OCI-LY7 (cell line): ENCODE data around the gene GNG14. TPM values are rescaled to one million over a fixed set of nuclear protein-coding genes. Genes with fewer than 3 reads are reported as not detected.
A peak's percentile ranks its signal among the peaks of the same experiment; 100 is the strongest.

ENCODE experiments used
- BruUV-seq: library from RNA; stranded (reverse); fragments of 400-500 nt; replicated peaks from 2 replicates; lab custom pipeline; 2021; lab: Mats Ljungman, UMichigan
- CTCF ChIA-PET: fragments of 300-600 bp; sonication (Branson Sonifier 250); formaldehyde crosslinking; loops from one replicate; lab custom pipeline; 2022; ENCODE audit warnings: antibody characterized with exemption; ENCODE audit not compliant: unreplicated experiment; lab: Charles Lee
- POLR2A ChIA-PET: fragments of 300-600 bp; sonication (Branson Sonifier 250); formaldehyde crosslinking; loops from one replicate; lab custom pipeline; 2022; ENCODE audit warnings: antibody characterized with exemption; lab: Charles Lee
- DNase-seq: peaks from one replicate; pipeline ENCODE4 v3.0.0-alpha.2; 2015; ENCODE audit warnings: low spot score
- H2AFZ ChIP-seq: fragments of 200-600 bp; sonication (generic), shearing (Covaris generic); 2 replicates; pipeline ENCODE4 v1.6.1; 2014; ENCODE audit warnings: mild to moderate bottlenecking, antibody characterized with exemption, low read length, moderate library complexity
- H3K27ac ChIP-seq: fragments of 200-600 bp; sonication (generic); 2 replicates; pipeline ENCODE4 v1.5.1; 2014; ENCODE audit warnings: mixed run types, low read depth, mild to moderate bottlenecking, moderate library complexity, low read length, inconsistent platforms; ENCODE audit not compliant: poor library complexity, severe bottlenecking
- H3K36me3 ChIP-seq: fragments of 200-600 bp; sonication (generic); 2 replicates; pipeline ENCODE4 v1.6.1; 2014; ENCODE audit warnings: mild to moderate bottlenecking, antibody characterized with exemption, low read length, moderate library complexity, mixed read lengths; ENCODE audit not compliant: insufficient read depth
- H3K4me1 ChIP-seq: fragments of 200-600 bp; sonication (generic); 2 replicates; pipeline ENCODE4 v1.5.1; 2014; ENCODE audit warnings: mild to moderate bottlenecking, low read length; ENCODE audit not compliant: insufficient read depth, poor library complexity, severe bottlenecking
- H3K4me2 ChIP-seq: fragments of 200-600 bp; sonication (generic); 2 replicates; pipeline ENCODE4 v1.6.1; 2014; ENCODE audit warnings: mild to moderate bottlenecking, low read length
- H3K4me3 ChIP-seq: fragments of 200-600 bp; sonication (generic); 2 replicates; pipeline ENCODE4 v1.5.1; 2014; ENCODE audit warnings: mild to moderate bottlenecking, low read depth, low read length; ENCODE audit not compliant: poor library complexity, severe bottlenecking
- H3K79me2 ChIP-seq: fragments of 200-600 bp; sonication (generic); 2 replicates; pipeline ENCODE4 v1.6.1; 2016; ENCODE audit warnings: low read depth, mild to moderate bottlenecking, low read length, moderate library complexity, mixed read lengths; ENCODE audit not compliant: insufficient read depth
- H3K9me2 ChIP-seq: fragments of 200-600 bp; sonication (generic); 2 replicates; pipeline ENCODE4 v1.6.1; 2016; ENCODE audit warnings: mild to moderate bottlenecking, low read length, mixed read lengths; ENCODE audit not compliant: insufficient read depth
- H3K9me3 ChIP-seq: fragments of 200-600 bp; sonication (generic); 2 replicates; pipeline ENCODE4 v1.6.1; 2014; ENCODE audit warnings: mild to moderate bottlenecking, mixed run types, low read length, mixed read lengths
- H4K20me1 ChIP-seq: fragments of 200-600 bp; sonication (generic); 2 replicates; pipeline ENCODE4 v1.6.1; 2014; ENCODE audit warnings: mild to moderate bottlenecking, antibody characterized with exemption, low read length, moderate library complexity, mixed read lengths; ENCODE audit not compliant: insufficient read depth
- CTCF ChIP-seq: fragments of 200-600 bp; sonication (generic); conservative IDR thresholded peaks from 2 replicates; pipeline ENCODE4 v1.5.1; 2014; ENCODE audit warnings: mild to moderate bottlenecking, antibody characterized with exemption, low read length, moderate library complexity, mixed read lengths
- EZH2phosphoT487 ChIP-seq: fragments of 200-600 bp; sonication (generic); IDR thresholded peaks from 2 replicates; pipeline ENCODE4 v1.6.1; 2018; ENCODE audit warnings: low read depth, borderline replicate concordance, mild to moderate bottlenecking, mixed run types, antibody characterized with exemption, low read length, moderate library complexity, mixed read lengths
- intact Hi-C: fragments of 100-400 bp; cut with micrococcal nuclease; formaldehyde crosslinking; loops from one replicate; pipeline ENCODE4 v1.10.0; 2022; ENCODE audit not compliant: unreplicated experiment
- total RNA-seq, 2 experiments: library from RNA; depleted of rRNA in 1 of 2; stranded (reverse); fragments of >200 nt in 1 of 2; shearing (Covaris generic) in 1 of 2; gene quantifications; 2 replicates each; pipeline ENCODE4 v1.2.3, GENCODE V29; 2014 to 2022

GNG14 gene
- total RNA-seq, 2 experiments from 2014 or later, result 0.93 TPM; not detected in 1

DNA sequence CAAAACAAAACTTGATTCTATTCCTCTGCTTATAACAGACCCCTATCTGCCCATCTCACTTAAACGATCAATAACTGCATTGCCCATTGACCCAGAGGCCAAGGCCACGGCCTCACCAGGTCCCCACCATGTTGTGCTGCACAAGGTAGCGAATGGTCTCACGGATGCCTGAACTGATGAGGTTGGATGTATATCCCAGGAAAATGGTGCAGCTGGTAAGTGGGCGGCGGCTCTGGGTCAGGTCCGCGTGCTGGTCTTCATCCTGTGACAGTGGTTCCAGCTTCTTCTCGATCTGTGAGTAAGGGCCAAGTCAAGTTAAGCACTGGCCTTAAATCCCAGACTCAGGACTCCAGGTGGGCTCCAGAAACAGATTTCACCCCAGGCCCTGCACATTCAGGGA is 7.8 kb upstream of the GNG14 start:
- no peaks in the 10 kb centered on the region for H3K9me3 ChIP-seq
- DNase-seq, result no peak
- H3K4me2 ChIP-seq, result peak overlapping the region; percentile 33
- H3K4me1 ChIP-seq, result peaks cover 11% of the 10 kb centered on the region
- peaks cover 10% of the 10 kb centered on the region; the same call in 1 of the 2 replicates for H4K20me1 ChIP-seq
- TF ChIP-seq EZH2phosphoT487, result no peak
- TF ChIP-seq CTCF, result no peak
- peaks cover 9% of the 10 kb centered on the region for H3K79me2 ChIP-seq
- H3K27ac ChIP-seq, result no peak overlapping the region
- intact Hi-C loops, result no loop called here
- H3K4me3 ChIP-seq, result peak overlapping the region; percentile 47
- ChIA-PET POLR2A (interaction anchor here (0.6 kb wide), 1 partner anchor 21 kb away, joined by 6 read pairs; no protein-coding TSS in a partner anchor), CTCF (no interaction called here)
- no peak overlapping the region for H2AFZ ChIP-seq
- no peaks in the 10 kb centered on the region for H3K9me2 ChIP-seq
- BruUV-seq, result no TSS peak
- peaks cover 51% of the 10 kb centered on the region for H3K36me3 ChIP-seq

- POLR2A ChIA-PET, result interaction anchor here (0.5 to 1.8 kb wide), 7 partner anchors 13 to 150 kb away, joined by 3 to 7 read pairs (median 4); partner anchors contain the start of genes FBXW9 and TRIR
- intact Hi-C loops, result loop anchor here (1.0 kb wide), 3 partner anchors 12 to 68 kb away; a partner anchor contains a TSS
- H3K9me3 ChIP-seq, result no peaks in the 10 kb centered on the region
Measured at GRCh38 chr19:12681074-12681987, 6.5 kb upstream of the GNG14 start, which contains the start of gene DHPS. Gene DHPS, minus strand, starts transcription at chr19:12681880. Its CDS starts 114 bp downstream, at chr19:12681766.

More at GRCh38 chr19:12681074-12681987, 6.5 kb upstream of the GNG14 start, which contains the start of gene DHPS:
- BruUV-seq, result no TSS peak
- CTCF ChIA-PET, result no interaction called here
- Histone ChIP-seq H3K4me1 (peaks cover 11% of the 10 kb centered on the region), H3K4me3 (peak within 1 kb of the TSS; percentile 84), H3K36me3 (peaks cover 38% of the 10 kb centered on the region), H4K20me1 (peaks cover 10% of the 10 kb centered on the region; the same call in 1 of the 2 replicates), H3K4me2 (peak within 1 kb of the TSS; percentile 72), H3K27ac (peak within 1 kb of the TSS; percentile 94), H2AFZ (peak within 1 kb of the TSS; percentile 51; the same call in 1 of the 2 replicates), H3K9me2 (no peaks in the 10 kb centered on the region), H3K79me2 (peaks cover 9% of the 10 kb centered on the region)
- DNase-seq, result peak; percentile 99
- TF ChIP-seq CTCF, result 0 out of 2 replicates have a peak, but pooled peaks have one; percentile 24
- no peak for TF ChIP-seq EZH2phosphoT487
